ENCODE measurements around the gene PDIA2. TPM values are rescaled to one million over a fixed set of nuclear protein-coding genes. Genes with fewer than 3 reads are reported as not detected.

Gene PDIA2
- polyA plus RNA-seq, 1 of the 3 experiments (the other 2 are of a cell fraction), result 1.7 TPM

GRCh38 chr16:293043-293775 lies 10.2 kb downstream of the PDIA2 start:
- WGBS (ENCODE audit: low lambda C conversion rate), result 91% methylated on average over 14 of the region's 32 CpGs
- Histone ChIP-seq H3K36me3 (replicated peaks in 1 of 2; ENCODE audit: control insufficient read depth in 1 of 2, insufficient read depth in 2 of 2, low read length in 1 of 2) (peaks cover 0 to 46% of the 10 kb centered on the region in 2 experiments), H3K9me3 (no peaks in the 10 kb centered on the region), H4K20me1 (ENCODE audit: insufficient read depth) (no peaks in the 10 kb centered on the region), H2AFZ (ENCODE audit: low read depth) (no peak overlapping the region), H3K79me2 (ENCODE audit: insufficient read depth) (no peaks in the 10 kb centered on the region), H3K9me2 (no peaks in the 10 kb centered on the region), H3K4me1 (ENCODE audit: control insufficient read depth in 1 of 2, insufficient read depth in 2 of 2, low read depth in 1 of 2, low read length in 1 of 2) (no peaks in the 10 kb centered on the region), H3K4me3 (ENCODE audit: low read depth in 2 of 2, low read length in 1 of 2) (no peak overlapping the region), H3K27me3 (ENCODE audit: insufficient read depth) (no peaks in the 10 kb centered on the region), H3K9ac (no peak overlapping the region), H3K4me2 (no peak overlapping the region), H3F3A (replicated peaks; ENCODE audit: insufficient read depth) (no peaks in the 10 kb centered on the region), H3K27ac (ENCODE audit: low read depth in 2 of 2, low read length in 1 of 2) (no peak overlapping the region)
- CTCF ChIA-PET, result no interaction called here
- POLR2A ChIA-PET, result no interaction called here
- no peak for DNase-seq
- TF ChIP-seq ELF1 (IDR thresholded peaks at IDR 0.05) (no peak), USF2 (IDR thresholded peaks at IDR 0.05; ENCODE audit: borderline replicate concordance, low read depth, low read length) (no peak), TCF12 (IDR thresholded peaks at IDR 0.05) (no peak), YY1 (IDR thresholded peaks at IDR 0.05; ENCODE audit: low read depth) (no peak), RFX5 (IDR thresholded peaks at IDR 0.05; ENCODE audit: low read length) (no peak), FOSL2 (IDR thresholded peaks at IDR 0.05; ENCODE audit: borderline replicate concordance, low read depth) (no peak), CHD2 (IDR thresholded peaks at IDR 0.05; ENCODE audit: low read length, partially characterized antibody) (no peak)

GRCh38 chr16:296276-296675 lies 13.3 kb downstream of the PDIA2 start:
- Histone ChIP-seq H2AFZ (ENCODE audit: low read depth) (no peak overlapping the region), H3K4me1 (ENCODE audit: control insufficient read depth in 1 of 2, insufficient read depth in 2 of 2, low read depth in 1 of 2, low read length in 1 of 2) (no peaks in the 10 kb centered on the region), H4K20me1 (ENCODE audit: insufficient read depth) (no peaks in the 10 kb centered on the region), H3K79me2 (ENCODE audit: insufficient read depth) (no peaks in the 10 kb centered on the region), H3K9me3 (no peaks in the 10 kb centered on the region), H3K27me3 (ENCODE audit: insufficient read depth) (no peaks in the 10 kb centered on the region), H3K9me2 (no peaks in the 10 kb centered on the region), H3F3A (replicated peaks; ENCODE audit: insufficient read depth) (no peaks in the 10 kb centered on the region), H3K27ac (ENCODE audit: low read depth in 2 of 2, low read length in 1 of 2) (no peak overlapping the region), H3K36me3 (replicated peaks in 1 of 2; ENCODE audit: control insufficient read depth in 1 of 2, insufficient read depth in 2 of 2, low read length in 1 of 2) (peaks cover 0 to 29% of the 10 kb centered on the region in 2 experiments), H3K4me3 (ENCODE audit: low read depth in 2 of 2, low read length in 1 of 2) (no peak overlapping the region), H3K9ac (no peak overlapping the region), H3K4me2 (no peak overlapping the region)
- ChIA-PET CTCF (no interaction called here), POLR2A (no interaction called here)
- 80% methylated on average over 1 of the region's 14 CpGs for WGBS (ENCODE audit: low lambda C conversion rate)
- TF ChIP-seq GABPA (IDR thresholded peaks at IDR 0.05; ENCODE audit: low read depth) (no peak), CTCF (IDR thresholded peaks at IDR 0.05) (no peak), USF2 (IDR thresholded peaks at IDR 0.05; ENCODE audit: borderline replicate concordance, low read depth, low read length) (no peak), TAF1 (IDR thresholded peaks at IDR 0.05; ENCODE audit: borderline replicate concordance, low read depth, low read length) (no peak), RFX5 (IDR thresholded peaks at IDR 0.05; ENCODE audit: low read length) (no peak), JUND (IDR thresholded peaks at IDR 0.05) (no peak), FOSL2 (IDR thresholded peaks at IDR 0.05; ENCODE audit: borderline replicate concordance, low read depth) (no peak), EZH2phosphoT487 (IDR thresholded peaks at IDR 0.05; ENCODE audit: borderline replicate concordance, low read depth) (no peak), PBX3 (IDR thresholded peaks at IDR 0.05) (no peak)
- DNase-seq, result no peak
